DMS53 treated with DMSO at 0.1 percent for 48 hours (cell line): Measurements from ENCODE around the gene PKD2.
"Not testable (repeated sequence)": the region's sequence is repeated elsewhere in the genome, so short reads cannot be mapped to it uniquely, and the experiment has no call there.

ENCODE experiments used
- DNase-seq: peaks from one replicate; lab custom pipeline; 2025; ENCODE audit not compliant: unreplicated experiment; lab: John Stamatoyannopoulos, UW

PKD2 gene

GRCh38 chr4:88062843-88063242, 55.4 kb downstream of the PKD2 start:
- no peak for DNase-seq

GRCh38 chr4:88063634-88064296, 56.3 kb downstream of the PKD2 start:
- DNase-seq, result no peak

- no peak for DNase-seq
These were observed 57.0 kb downstream of the PKD2 start for GRCh38 chr4:88064410-88064809.

GRCh38 chr4:88070031-88070430, 62.6 kb downstream of the PKD2 start:
- DNase-seq, result no peak

GRCh38 chr4:88075336-88075735, 67.9 kb downstream of the PKD2 start:
- no peak for DNase-seq

GRCh38 chr4:88077911-88078524, 70.6 kb downstream of the PKD2 start:
- no peak for DNase-seq

GRCh38 chr4:88078579-88078978, 71.1 kb downstream of the PKD2 start:
- no peak for DNase-seq

GRCh38 chr4:88080626-88081025, 73.2 kb downstream of the PKD2 start:
- DNase-seq, result no peak

GRCh38 chr4:88087004-88087403, 79.6 kb downstream of the PKD2 start:
- DNase-seq, result no peak

GRCh38 chr4:88090898-88091297, 83.5 kb downstream of the PKD2 start:
- DNase-seq, result no peak

GRCh38 chr4:88091378-88091777, 83.9 kb downstream of the PKD2 start:
- no peak for DNase-seq

- no peak for DNase-seq
These were observed 86.4 kb downstream of the PKD2 start for GRCh38 chr4:88093874-88094273.

GRCh38 chr4:88097301-88097700, 89.9 kb downstream of the PKD2 start:
- DNase-seq, result no peak

GRCh38 chr4:88097781-88098180, 90.3 kb downstream of the PKD2 start:
- no peak for DNase-seq

GRCh38 chr4:88098993-88099752, 91.7 kb downstream of the PKD2 start:
- DNase-seq, result no peak

GRCh38 chr4:88101165-88101564, 93.7 kb downstream of the PKD2 start:
- DNase-seq, result no peak

GRCh38 chr4:88102026-88102425, 94.6 kb downstream of the PKD2 start:
- no peak for DNase-seq

- no peak for DNase-seq
These were observed 97.6 kb downstream of the PKD2 start for GRCh38 chr4:88104902-88105610.

GRCh38 chr4:88106205-88106604, 98.8 kb downstream of the PKD2 start:
- no peak for DNase-seq

- DNase-seq, result peak; percentile 18
These were observed 100.1 kb downstream of the PKD2 start for GRCh38 chr4:88107406-88108107.

- DNase-seq, result not testable (repeated sequence)
These were observed 100.7 kb downstream of the PKD2 start for GRCh38 chr4:88108108-88108465.
